ENCODE results near the gene MACROD2.

MACROD2 gene

DNA sequence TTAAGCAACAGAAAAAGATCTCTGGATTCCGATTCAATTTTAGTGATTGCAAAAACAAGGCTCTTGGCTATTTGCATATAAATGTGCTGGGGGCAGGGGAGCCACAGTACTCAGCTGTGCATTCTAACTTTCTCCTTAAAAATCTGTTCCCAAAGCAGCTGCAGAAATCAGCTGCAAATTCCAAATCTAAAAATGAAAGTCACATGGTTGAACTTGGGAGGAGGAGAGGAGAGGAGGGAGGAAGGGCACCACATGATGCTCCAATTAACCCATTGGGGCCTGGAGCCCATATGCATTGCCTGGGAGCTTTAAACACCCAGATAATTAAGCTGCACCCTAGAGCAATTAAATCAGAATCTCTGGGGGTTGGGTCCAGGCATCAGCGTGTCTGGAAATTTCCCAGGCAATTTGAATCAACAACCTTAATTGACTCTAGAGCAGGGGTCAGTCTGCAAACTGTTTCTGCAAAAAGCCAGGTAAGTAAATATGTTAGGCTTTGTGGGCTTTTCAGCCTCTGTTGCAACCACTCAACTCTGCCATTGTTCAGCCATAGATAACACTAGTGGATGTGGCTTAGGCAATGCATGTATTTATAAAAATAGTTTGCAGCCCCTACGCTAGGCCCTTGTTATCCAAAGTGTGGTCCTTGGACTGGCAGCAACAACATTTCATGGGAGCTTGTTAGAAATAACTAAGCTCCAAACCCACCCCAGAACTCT lies 2069.8 kb downstream of the MACROD2 start:
- no peak for DNase-seq (ENCODE audit: low spot score)

GRCh38 chr20:16066571-16066970 lies 2071.3 kb downstream of the MACROD2 start:
- DNase-seq (ENCODE audit: low spot score) = no peak

DNA sequence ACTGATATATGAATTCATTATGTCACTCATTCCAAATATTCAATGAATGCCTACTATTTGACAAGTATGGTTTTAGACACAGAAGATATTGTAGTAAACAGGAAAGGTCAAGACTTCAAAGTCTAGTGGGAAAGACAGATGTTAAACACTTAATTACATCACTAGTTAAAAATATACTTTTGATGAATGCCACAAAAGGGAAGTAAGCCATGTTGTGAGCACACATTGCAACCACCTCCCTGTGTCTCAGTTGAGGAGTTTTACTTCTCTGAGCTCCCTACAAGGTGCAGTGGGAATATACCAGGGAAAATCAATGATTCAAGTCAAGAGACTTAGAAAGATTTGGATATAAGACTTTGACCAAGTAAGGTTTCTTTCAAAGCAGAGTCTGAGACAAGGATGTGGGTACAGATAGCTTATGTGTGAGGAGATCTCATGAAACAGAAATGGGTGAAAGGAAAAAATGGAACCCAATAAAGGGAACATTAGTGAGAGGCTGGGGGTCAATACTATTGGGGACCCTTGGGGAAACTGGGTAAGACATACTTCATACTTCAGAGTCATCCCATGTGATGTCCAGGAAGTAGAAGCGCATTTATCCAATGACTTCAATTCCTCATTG lies 2074.2 kb downstream of the MACROD2 start:
- DNase-seq (ENCODE audit: low spot score) = no peak

DNA sequence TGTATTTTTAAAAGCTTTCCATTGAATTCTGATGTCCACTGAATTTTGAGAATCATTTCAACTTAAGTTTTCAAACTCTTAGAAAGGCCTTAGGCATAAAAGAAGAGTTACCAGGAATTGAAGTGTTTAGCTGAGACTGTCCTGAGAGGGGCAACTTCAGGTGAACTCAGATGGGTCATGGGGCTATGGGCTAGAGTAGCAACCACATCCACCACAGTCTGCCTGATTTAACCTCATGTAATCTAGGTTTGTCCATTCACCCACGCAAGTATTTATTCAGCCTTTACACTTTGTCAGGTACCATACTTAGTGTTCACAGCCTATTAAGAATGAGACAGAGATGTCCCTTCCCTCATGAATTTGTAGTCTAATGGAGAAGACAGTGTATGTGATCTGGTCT lies 2076.9 kb downstream of the MACROD2 start:
- no peak for DNase-seq (ENCODE audit: low spot score)

DNA sequence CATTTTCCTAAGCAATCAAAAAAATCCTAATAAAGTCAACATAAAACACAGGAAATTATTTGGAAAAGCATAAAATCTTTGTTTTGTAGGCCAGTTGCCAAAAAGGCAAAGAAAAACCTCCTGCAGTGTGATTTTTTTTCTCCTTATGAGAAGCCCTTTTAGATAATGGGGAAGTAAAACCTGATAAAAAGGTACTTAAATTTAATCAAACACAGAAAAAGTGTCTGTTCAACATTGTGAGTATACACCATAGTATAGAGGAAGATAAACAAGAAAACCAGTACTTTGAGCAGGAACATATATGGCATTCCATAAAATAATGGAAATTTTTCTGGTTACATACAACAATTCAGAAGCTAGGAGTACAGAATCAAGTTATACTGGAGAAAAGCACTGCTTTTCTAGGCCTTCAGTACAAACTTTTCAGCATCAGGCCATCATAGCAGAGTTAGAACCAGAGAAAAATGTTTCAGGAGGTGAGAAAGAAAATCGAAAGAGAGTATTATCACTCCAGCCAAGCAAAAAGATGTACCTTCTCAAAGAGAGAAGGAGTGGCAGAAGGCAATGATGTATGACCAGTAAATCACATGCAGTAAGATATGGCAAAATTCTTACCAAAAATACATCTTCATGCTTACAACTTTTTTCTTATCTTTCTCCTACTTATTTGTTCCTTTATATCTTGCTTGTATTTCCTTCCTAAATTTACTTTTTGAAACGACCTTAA lies 2083.0 kb downstream of the MACROD2 start:
- DNase-seq (ENCODE audit: low spot score) = no peak

DNA sequence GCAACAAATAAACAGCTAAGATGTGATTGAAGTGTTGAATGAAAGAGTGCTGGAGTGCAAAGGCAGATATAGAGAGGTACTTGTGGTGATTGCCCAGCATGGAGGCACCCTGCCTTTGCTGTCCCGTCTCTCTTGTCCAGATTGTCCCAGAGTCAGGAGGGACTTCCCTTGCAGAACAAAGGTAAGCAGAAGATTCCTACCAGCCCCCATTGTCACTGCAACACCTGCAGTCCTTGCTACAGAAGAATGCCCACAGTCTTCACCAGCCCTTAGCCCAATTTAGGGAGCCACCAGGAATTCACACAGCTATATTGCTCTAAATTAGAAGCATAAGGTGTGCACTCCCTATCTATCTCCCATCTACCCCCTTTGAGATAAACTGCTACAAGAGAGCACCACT lies 2086.1 kb downstream of the MACROD2 start:
- no peak for DNase-seq (ENCODE audit: low spot score)

DNA sequence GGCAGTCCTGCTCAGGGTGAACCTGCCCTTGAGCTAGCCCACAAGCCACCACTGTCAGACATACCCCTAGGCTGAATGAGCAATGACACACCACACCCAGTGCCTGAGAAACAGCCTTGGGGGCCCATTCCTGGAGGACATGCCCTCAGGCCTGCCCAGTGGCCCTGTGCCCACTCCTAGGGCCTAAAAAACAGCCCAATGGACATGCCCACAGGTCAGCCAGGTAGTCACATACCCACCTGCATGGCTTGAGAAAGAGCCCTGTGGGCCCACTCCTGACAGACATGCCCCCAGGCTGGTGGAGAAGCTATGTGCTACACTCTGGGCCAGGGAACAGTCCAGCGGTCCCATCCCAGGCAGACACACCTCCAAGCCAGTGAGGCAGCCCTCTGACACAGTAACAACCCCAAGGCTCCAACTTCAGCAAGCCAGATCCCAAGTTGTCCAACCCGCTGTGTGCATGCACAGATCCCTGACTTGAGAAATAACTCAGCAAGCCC lies 2086.8 kb downstream of the MACROD2 start:
- no peak for DNase-seq (ENCODE audit: low spot score)

GRCh38 chr20:16083639-16084280 lies 2088.4 kb downstream of the MACROD2 start:
- no peak for DNase-seq (ENCODE audit: low spot score)

- DNase-seq (ENCODE audit: low spot score) = no peak
Measured at GRCh38 chr20:16095226-16095625, 2099.9 kb downstream of the MACROD2 start.

DNA sequence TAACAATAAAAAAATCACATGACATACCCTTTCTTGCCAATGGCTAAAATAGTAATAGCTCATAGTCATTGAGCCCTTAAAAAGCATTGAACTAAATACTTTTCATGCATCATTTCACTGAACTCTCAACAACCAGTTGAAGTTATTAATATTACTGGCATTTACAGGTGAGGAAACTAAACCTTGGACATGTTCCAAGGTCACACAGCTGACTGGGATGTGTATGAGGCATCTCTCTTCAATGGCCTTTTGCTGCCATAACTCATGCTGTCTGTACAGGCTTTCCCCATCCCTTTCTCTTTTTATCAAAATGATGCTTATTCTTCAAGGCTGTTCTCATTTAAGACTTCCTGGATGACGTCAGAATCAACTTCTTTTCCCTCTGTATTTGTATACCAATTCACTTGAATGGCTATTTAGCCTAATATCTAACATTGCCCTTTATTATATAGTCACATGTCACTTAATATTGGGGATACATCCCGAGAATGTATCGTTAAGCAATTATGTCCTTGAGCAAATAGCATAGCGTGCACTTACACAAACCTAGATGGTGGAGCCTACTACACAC lies 2101.5 kb downstream of the MACROD2 start:
- DNase-seq (ENCODE audit: low spot score) = no peak

DNA sequence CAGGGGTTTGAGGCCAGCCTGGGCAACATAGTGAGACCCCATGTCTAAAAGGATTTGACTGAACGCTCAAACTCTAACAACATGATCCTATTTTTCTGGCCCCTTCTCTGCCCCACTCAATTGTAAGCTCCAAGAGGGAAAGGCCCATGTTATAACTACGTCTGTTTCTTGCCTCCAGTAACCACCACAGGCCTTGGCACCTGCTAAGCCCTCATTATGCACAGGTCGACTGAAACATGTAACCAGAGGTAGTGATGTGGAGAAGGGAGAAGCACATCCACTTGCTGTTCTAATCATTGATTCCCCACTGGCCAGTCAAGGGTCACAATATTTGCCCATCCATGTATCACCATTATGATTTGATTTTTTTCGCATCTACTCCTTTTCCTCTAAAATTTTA lies 2102.5 kb downstream of the MACROD2 start:
- DNase-seq (ENCODE audit: low spot score) = no peak

DNA sequence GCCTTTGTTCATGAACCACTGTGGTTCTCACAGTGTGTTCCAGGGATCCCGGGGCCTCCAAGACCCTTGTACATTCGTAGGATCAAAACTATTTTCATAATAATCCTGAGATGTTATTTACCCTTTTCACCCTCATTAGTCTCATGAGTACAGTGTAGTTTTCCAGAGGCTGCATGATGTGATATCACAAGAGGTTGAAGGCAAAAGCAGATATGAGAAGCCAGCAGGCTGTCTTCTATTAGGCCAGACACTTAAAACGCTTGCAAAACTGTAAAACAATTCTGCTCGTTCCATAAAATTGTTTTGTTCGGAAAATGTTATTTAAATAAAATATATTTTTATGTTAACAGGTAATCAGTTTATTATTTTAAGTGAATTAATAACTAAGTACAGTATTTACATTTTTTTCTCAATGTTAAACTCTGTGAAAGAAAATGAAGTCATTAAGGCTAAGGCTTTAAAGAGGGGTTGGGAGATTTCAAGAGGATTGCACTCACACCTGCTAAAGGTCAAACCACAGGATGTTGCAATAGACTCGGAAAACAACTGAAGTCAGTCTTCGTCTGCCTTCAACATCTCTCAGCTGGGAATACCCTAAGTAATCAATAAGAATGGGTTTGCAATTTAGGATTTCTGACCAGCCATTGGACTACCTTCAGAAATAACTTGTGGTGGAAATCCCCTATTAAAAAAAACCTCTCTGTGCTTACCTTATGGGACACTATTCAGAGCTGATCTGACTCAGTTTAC lies 2103.7 kb downstream of the MACROD2 start:
- no peak for DNase-seq (ENCODE audit: low spot score)

- no peak for DNase-seq (ENCODE audit: low spot score)
Measured at GRCh38 chr20:16100111-16100510, 2104.8 kb downstream of the MACROD2 start.

DNA sequence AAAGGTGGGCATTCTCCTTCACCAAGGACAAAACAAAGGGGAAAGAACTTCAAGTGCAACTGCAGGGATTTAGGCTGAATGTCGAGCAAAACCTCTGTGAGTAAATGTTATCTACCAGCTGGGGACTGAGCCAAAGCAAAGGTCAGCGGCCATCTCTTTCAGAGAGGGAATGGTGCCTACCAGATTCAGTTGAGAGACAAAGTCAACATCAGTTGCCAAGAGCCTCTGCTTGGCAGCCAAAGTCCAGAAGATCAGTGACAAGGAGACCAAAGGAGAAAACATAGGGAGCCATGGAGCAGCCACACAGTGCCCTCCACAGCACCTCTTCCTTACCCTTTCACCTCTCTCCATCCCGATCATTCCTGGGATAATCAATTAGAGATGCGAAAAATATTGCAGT lies 2105.5 kb downstream of the MACROD2 start:
- no peak for DNase-seq (ENCODE audit: low spot score)
